Ascending aorta (tissue), 2 donors: ENCODE measurements around the gene UGP2. TPM values are rescaled to one million over a fixed set of nuclear protein-coding genes. Genes with fewer than 3 reads are reported as not detected.

ENCODE experiments used
- DNase-seq, 2 donors: peaks; one replicate each; pipeline ENCODE4 v3.0.0-alpha.2; 2019; ENCODE audit warnings: low spot score in 2 of 2
- H3K27ac ChIP-seq, 2 donors: fragments of 200-600 bp; sonication (generic); one replicate each; pipeline ENCODE4 v1.5.1; 2016 to 2017; ENCODE audit warnings: mild to moderate bottlenecking in 1 of 2
- H3K27me3 ChIP-seq: fragments of 200-600 bp; sonication (generic); one replicate; pipeline ENCODE4 v1.5.1; 2017
- H3K36me3 ChIP-seq, 2 donors: fragments of 200-600 bp; sonication (generic); one replicate each; pipeline ENCODE4 v1.5.1; 2016
- H3K4me1 ChIP-seq, 2 donors: fragments of 200-600 bp; sonication (generic); one replicate each; pipeline ENCODE4 v1.5.1; 2016 to 2017; ENCODE audit warnings: mild to moderate bottlenecking in 1 of 2
- H3K4me3 ChIP-seq, 2 donors: fragments of 200-600 bp; sonication (generic); one replicate each; pipeline ENCODE4 v1.5.1; 2016 to 2017; ENCODE audit warnings: mild to moderate bottlenecking in 1 of 2
- H3K9me3 ChIP-seq, 2 donors: fragments of 200-600 bp; sonication (generic); one replicate each; pipeline ENCODE4 v1.5.1; 2016
- intact Hi-C: fragments of 100-400 bp; cut with DNase I; formaldehyde crosslinking; loops from one replicate; pipeline ENCODE4 v1.15.1; 2023
- total RNA-seq: library from RNA; depleted of rRNA; stranded (reverse); fragments of >200 nt; gene quantifications from one replicate; pipeline ENCODE4 v1.1.0, GENCODE V29; 2016
- TF ChIP-seq, protein P1 (sequence below), 3 experiments: fragments of 200-600 bp in 2 of 3; fragments of 450-650 bp in 1 of 3; sonication (generic) in 2 of 3; IDR thresholded peaks; one replicate each; pipeline ENCODE4 v1.5.1; 2016 to 2019; ENCODE audit warnings: antibody characterized with exemption in 3 of 3, mild to moderate bottlenecking in 1 of 3, moderate library complexity in 1 of 3

Gene UGP2
- total RNA-seq, 1 donor from 2014 or later = 25.7 TPM

GRCh38 chr2:63880625-63881024 lies 38.9 kb downstream of the UGP2 start:
- intact Hi-C loops = no loop called here
- TF ChIP-seq, protein P1, sequence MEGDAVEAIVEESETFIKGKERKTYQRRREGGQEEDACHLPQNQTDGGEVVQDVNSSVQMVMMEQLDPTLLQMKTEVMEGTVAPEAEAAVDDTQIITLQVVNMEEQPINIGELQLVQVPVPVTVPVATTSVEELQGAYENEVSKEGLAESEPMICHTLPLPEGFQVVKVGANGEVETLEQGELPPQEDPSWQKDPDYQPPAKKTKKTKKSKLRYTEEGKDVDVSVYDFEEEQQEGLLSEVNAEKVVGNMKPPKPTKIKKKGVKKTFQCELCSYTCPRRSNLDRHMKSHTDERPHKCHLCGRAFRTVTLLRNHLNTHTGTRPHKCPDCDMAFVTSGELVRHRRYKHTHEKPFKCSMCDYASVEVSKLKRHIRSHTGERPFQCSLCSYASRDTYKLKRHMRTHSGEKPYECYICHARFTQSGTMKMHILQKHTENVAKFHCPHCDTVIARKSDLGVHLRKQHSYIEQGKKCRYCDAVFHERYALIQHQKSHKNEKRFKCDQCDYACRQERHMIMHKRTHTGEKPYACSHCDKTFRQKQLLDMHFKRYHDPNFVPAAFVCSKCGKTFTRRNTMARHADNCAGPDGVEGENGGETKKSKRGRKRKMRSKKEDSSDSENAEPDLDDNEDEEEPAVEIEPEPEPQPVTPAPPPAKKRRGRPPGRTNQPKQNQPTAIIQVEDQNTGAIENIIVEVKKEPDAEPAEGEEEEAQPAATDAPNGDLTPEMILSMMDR (IDR thresholded peaks at IDR 0.05) = no peak
- DNase-seq = no peak
- Histone ChIP-seq H3K36me3 (peaks cover under 1 to 29% of the 10 kb centered on the region in 2 donors), H3K4me1 (peaks cover 0 to 9% of the 10 kb centered on the region in 2 donors), H3K27ac (no peak overlapping the region), H3K4me3 (no peak overlapping the region), H3K27me3 (no peaks in the 10 kb centered on the region), H3K9me3 (no peaks in the 10 kb centered on the region)

- intact Hi-C loops = no loop called here
- H3K4me1 ChIP-seq = peaks cover 0 to 3% of the 10 kb centered on the region in 2 donors
Observed at GRCh38 chr2:63881205-63881604, 39.5 kb downstream of the UGP2 start.

DNA sequence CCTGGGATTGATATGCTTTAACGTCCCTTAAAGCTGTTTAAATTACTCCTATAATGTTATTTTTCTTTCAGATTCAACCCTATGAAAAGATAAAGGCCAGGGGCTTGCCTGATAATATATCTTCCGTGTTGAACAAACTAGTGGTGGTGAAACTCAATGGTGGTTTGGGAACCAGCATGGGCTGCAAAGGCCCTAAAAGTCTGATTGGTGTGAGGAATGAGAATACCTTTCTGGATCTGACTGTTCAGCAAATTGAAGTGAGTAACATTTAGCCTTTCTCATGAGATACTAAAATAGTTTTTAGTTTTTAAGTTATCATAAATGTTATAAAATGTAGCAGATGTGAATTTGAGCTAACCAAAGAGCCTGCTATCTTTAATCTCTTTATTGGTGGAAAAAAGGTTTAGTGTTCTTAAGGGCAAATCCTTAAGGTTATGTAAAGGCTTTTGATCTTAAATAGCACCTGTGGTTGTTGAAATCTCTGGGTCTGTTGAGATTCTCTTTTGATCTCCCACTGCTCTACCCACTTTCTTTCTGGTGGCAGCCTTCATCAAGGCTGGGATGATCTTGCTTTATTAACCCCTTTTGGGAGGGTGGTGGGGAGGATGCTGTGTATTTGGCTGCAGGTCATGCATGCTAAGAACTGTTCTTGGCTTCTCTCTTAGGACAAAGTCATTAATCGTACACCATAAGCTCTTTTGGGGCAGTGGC lies 40.9 kb downstream of the UGP2 start:
- Histone ChIP-seq H3K9me3 (no peaks in the 10 kb centered on the region), H3K4me3 (no peak overlapping the region), H3K27me3 (no peaks in the 10 kb centered on the region), H3K4me1 (no peaks in the 10 kb centered on the region), H3K27ac (no peak overlapping the region), H3K36me3 (peaks cover 17 to 48% of the 10 kb centered on the region in 2 donors)
- TF ChIP-seq, protein P1 (IDR thresholded peaks at IDR 0.05) = no peak
- intact Hi-C loops = no loop called here
- DNase-seq = no peak

More at GRCh38 chr2:63881205-63881604, 39.5 kb downstream of the UGP2 start:
- no peaks in the 10 kb centered on the region for H3K9me3 ChIP-seq
- TF ChIP-seq, protein P1 (IDR thresholded peaks at IDR 0.05) = no peak
- H3K27ac ChIP-seq = no peak overlapping the region
- peaks cover 7 to 35% of the 10 kb centered on the region in 2 donors for H3K36me3 ChIP-seq
- H3K27me3 ChIP-seq = no peaks in the 10 kb centered on the region
- no peak overlapping the region for H3K4me3 ChIP-seq
- no peak for DNase-seq

DNA sequence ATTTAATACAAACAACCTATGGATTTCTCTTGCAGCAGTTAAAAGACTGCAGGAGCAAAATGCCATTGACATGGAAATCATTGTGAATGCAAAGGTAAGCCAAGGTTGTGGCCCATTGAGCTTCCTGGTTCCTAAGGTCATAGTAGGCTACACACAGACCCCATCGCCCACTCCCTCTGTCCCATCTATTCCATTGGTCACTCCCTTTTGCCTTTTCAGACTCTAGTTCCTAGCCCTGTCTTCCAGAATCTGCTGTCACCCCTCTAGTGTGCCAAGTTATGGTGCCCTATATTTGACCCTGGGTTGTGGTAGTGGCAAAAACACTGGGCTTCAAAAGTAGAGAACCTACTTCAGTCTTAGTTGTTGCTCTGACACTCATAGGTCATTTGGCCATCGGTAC lies 44.7 kb downstream of the UGP2 start:
- TF ChIP-seq, protein P1 (IDR thresholded peaks at IDR 0.05) = no peak
- H3K9me3 ChIP-seq = no peaks in the 10 kb centered on the region
- no peaks in the 10 kb centered on the region for H3K27me3 ChIP-seq
- intact Hi-C loops = no loop called here
- no peak overlapping the region for H3K27ac ChIP-seq
- no peaks in the 10 kb centered on the region for H3K4me1 ChIP-seq
- peaks cover 38 to 76% of the 10 kb centered on the region in 2 donors for H3K36me3 ChIP-seq
- no peak overlapping the region for H3K4me3 ChIP-seq
- DNase-seq = no peak

DNA sequence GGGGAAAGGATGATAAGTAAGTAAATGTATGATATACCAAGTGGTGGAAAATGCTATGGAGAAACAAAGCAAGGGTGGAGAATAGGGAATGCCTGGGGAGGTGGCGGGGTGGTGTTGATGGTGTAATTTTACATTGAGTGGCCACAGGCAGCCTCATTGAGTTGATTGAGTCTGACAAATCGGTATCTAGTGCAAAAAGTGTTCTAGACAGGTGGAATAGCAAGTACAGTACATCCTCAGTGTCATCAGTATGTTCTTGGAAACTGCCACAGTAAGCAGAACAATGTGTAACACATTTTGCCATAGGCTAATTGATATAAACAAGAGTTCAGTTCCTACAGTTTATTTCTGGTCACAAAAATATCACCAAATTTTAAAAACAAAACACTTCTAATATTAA lies 46.4 kb downstream of the UGP2 start:
- Histone ChIP-seq H3K4me3 (no peak overlapping the region), H3K4me1 (no peaks in the 10 kb centered on the region), H3K27ac (no peak overlapping the region), H3K36me3 (peaks cover 42 to 77% of the 10 kb centered on the region in 2 donors), H3K27me3 (no peaks in the 10 kb centered on the region), H3K9me3 (no peaks in the 10 kb centered on the region)
- intact Hi-C loops = no loop called here
- no peak for DNase-seq
- TF ChIP-seq, protein P1 (IDR thresholded peaks at IDR 0.05) = no peak
